Measurements from ENCODE around the gene PWWP2A.
"Not testable (repeated sequence)": the region's sequence is repeated elsewhere in the genome, so short reads cannot be mapped to it uniquely, and the experiment has no call there.

The PWWP2A gene

GRCh38 chr5:160119142-160119904 is at the start of gene PWWP2A:
Gene PWWP2A, minus strand, starts transcription at chr5:160119450. Its CDS starts 62 bp downstream, at chr5:160119388.
- peak; percentile 98 for DNase-seq (ENCODE audit: low spot score)

DNA sequence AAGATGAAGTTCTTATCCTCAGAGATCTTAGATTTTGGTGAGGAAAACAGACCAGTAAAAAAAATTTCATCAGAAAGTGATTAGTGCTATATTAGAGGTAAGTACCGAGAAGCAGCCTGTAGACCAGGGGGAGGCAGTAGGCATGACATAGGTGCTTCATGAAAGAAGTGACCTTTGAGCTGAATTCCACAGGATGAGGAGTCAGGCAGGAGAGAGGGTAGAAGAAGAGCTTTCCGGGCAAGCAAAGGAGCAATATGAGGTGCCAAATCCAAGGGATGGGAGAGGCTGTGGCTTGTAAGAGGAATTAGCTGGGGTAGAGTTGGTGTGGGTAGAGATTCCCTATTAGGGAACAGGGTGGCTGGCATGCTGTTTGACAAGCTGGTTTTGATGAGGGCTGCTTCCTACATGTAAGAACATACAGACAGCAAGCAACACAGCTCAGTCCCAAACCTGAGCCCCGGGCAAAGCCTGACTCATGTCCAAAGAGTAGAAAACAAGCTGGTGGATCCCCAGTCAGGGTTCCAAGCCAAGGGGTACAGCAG is 48.4 kb upstream of the PWWP2A start:
- no peak for DNase-seq (ENCODE audit: low spot score)

DNA sequence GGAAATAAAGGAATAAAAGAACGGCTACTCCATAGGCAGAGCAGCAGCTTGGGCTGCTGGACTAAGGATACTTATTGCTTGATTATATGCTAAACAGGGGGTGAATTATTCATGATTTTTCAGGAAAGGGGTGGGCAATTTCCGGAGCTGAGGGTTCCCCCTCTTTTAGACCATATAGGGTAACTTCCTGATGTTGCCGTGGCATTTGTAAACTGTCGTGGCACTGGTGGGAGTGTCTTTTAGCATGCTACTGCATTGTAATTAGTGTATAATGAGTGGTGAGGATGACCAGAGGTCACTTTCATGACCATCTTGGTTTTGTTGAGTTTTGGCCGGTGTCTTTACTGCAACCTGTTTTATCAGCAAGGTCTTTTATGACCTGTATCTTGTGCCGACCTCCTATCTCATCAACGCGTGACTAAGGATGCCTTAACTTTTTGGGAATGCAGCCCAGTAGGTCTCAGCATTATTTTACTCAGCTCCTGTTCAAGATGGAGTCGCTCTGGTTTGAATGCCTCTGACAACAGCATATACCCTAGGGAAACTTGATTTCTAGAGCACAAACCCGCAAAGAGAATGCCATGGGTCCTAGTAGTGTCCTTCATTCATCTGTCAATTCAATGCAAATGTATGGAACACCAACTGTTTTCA is 47.8 kb upstream of the PWWP2A start:
- no peak for DNase-seq (ENCODE audit: low spot score)

DNA sequence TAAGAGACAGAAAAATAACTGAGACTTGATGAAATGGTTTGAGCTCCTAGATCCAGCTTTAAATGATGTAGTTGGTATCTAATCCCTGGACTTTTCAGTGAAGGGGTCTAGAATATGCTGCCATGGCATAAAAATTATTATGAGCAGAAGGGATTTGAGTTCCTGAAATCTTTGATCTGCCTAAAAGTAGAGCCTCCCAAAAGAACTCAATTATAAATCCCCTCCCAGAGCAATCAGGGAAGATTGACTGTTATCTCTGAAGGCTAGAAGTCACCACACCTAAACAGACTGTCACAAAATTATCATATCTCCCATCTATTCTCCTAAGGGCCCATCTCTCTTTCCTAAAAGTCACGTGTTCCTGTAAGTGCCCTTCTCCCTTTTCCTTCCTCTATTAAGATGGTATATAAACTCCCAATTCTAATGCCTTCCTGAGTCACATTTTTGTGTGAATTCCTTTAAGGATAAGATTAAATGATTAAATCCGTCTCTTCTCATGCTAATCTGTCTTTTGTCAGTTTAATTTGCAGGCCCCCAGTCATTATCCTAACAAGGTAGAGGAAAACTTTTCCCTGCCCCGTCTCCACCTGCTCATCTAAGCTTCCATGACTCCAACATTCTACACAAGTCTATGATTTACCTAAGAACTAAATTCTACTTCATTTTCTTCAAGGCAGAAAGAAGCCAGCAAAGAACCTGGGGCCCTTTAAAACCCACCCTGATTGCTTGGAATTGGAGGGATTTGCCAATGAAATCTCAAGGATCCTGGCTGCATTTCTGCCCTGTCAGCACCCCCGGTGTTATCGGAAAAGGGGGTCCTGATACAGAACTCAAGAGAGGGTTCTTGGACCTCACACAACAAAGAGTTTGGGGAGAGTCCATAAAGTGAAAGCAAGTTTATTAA is 47.1 kb upstream of the PWWP2A start:
- no peak for DNase-seq (ENCODE audit: low spot score)

GRCh38 chr5:160165137-160166068 is 46.2 kb upstream of the PWWP2A start:
- DNase-seq (ENCODE audit: low spot score), result peak; percentile 81

DNA sequence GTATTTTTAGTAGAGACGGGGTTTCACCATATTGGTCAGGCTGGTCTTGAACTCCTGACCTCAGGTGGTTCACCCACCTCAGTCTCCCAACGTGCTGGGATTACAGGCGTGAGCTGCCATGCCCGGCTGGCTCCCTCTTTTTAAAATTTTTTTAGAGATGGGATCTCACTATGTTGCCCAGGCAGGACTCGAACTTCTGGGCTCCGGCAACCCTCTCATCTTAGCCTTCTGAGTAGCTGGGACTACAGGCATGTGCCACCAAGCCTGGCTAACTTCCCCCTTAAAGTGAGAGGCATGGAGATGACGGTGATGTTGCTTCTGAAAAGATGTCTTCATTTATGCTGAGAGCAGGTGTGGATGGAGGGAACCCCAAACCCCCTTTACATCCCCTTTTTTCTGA is 43.7 kb upstream of the PWWP2A start:
- DNase-seq (ENCODE audit: low spot score), result no peak

- no peak for DNase-seq (ENCODE audit: low spot score)
Measured at GRCh38 chr5:160161626-160162025, 42.4 kb upstream of the PWWP2A start.

DNA sequence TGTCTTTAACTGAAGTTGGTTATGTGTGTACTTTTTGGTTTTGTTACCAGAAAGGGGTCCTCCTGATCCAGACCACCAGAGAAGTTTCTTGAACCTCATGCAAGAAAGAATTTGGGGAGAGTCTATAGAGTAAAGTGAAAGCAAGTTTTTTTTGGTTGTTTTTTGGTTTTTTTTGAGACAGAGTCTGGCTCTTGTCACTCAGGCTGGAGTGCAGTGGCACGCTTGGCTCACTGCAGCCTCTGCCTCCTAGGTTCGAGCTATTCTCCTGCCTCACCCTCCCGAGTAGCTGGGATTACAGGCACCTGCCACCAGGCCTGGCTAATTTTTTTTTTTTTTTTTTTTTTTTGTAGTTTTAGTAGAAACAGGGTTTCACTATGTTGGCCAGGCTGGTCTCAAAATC is 41.6 kb upstream of the PWWP2A start:
- not testable (repeated sequence) for DNase-seq (ENCODE audit: low spot score)

- no peak for DNase-seq (ENCODE audit: low spot score)
Measured at GRCh38 chr5:160159991-160160792, 40.9 kb upstream of the PWWP2A start.

GRCh38 chr5:160158087-160158486 is 38.8 kb upstream of the PWWP2A start:
- no peak for DNase-seq (ENCODE audit: low spot score)

GRCh38 chr5:160155017-160155750 is 35.9 kb upstream of the PWWP2A start:
- no peak for DNase-seq (ENCODE audit: low spot score)

- no peak for DNase-seq (ENCODE audit: low spot score)
Measured at GRCh38 chr5:160152901-160153300, 33.7 kb upstream of the PWWP2A start.

DNA sequence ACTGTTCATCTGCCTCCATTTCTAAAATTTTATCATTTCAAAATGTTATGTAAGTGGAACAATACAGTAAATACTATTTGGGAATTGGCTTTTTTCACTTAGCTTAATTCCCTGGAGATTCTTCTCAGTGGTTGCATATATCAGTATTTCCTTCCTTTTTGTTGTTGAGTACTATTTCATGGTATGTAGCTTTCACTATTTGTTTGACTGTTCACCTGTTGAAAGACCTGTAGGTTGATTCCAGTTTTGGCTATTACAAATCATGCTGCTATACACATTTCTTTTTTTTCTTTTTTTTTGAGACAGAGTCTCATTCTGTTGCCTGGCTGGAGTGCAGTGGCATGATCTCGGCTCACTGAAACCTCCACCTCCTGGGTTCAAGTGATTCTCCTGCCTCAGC is 33.0 kb upstream of the PWWP2A start:
- DNase-seq (ENCODE audit: low spot score), result no peak

DNA sequence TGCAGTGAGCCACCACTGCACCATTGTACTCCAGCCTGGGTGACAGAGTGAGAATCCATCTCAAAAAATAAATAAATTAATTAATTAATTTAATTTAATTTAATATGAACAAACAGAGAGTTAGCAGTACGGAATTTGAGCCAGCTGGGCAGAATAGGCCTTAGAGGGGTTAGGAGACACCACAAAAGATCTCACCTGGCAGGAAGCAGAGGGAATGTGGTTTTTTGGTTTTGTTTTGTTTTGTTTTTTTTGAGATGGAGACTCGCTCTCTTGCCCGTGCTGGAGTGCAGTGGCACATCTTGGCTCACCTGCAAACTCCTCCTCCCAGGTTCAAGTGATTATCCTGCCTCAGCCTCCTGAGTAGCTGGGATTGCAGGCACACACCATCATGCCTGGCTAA is 31.8 kb upstream of the PWWP2A start:
- DNase-seq (ENCODE audit: low spot score), result no peak

DNA sequence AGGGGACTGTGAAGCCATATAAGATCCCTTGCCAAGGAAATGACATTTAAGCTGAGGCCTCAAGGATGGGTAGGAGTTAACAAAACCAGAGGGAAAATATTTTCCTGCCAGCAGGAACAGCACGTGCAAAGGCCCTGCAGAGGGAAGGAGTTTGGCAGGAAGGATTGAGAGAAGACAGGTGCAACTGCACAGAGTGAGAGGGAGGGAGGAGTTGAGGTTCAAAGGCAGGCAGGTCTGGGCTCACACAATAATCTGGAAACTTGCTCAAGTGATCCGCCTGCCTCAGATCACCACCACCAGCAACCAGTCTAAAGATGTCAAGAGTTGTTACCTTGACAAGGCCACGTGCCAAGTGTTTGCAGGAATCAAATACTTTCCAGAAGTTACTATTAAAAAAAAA is 31.1 kb upstream of the PWWP2A start:
- no peak for DNase-seq (ENCODE audit: low spot score)

GRCh38 chr5:160144436-160144835 is 25.2 kb upstream of the PWWP2A start:
- not testable (repeated sequence) for DNase-seq (ENCODE audit: low spot score)

DNA sequence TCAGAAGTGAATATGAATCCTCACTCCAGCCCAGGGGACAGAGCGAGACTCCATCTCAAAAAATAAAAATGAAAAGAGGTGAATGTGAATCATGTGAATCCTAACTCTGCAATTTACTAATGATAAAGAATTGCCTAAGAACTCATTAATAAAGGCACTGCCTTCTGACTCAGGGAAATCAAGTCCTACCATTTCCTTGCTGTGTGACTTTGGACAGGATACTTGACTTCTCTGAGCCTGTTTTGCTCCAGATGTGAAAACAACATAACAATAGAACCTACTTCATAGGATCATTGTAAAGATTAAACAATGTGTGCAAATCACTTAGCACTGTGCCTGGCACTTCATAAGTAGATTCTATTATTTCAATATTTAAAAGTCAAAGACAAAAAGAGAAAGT is 15.1 kb upstream of the PWWP2A start:
- no peak for DNase-seq (ENCODE audit: low spot score)

GRCh38 chr5:160133918-160134304 is 14.7 kb upstream of the PWWP2A start:
- no peak for DNase-seq (ENCODE audit: low spot score)

- peak; percentile 66 for DNase-seq (ENCODE audit: low spot score)
Measured at GRCh38 chr5:160133071-160133917, 14.0 kb upstream of the PWWP2A start.
